ENCODE data around the gene ZCCHC18. TPM values are rescaled to one million over a fixed set of nuclear protein-coding genes. Genes with fewer than 3 reads are reported as not detected.

Gene ZCCHC18
- total and polyA plus RNA-seq, 2 donors (not counting 1 experiment from before 2014, with no cell fraction given): 16.9 to 28.2 TPM

- H2AFZ ChIP-seq (ENCODE audit: insufficient read depth, low read depth, low read length, poor library complexity, severe bottlenecking): no peak overlapping the region
- intact Hi-C loops (cut with micrococcal nuclease): loop anchor here (1.0 kb wide), 2 partner anchors 14 to 37 kb away; no protein-coding TSS in a partner anchor
- POLR2A ChIA-PET: no interaction called here
Measured at GRCh38 chrX:104098919-104099318, 13.4 kb upstream of the ZCCHC18 start.

GRCh38 chrX:104104676-104105075, 7.6 kb upstream of the ZCCHC18 start:
- DNase-seq: no peak
- intact Hi-C loops (cut with micrococcal nuclease): no loop called here
- ChIA-PET POLR2A (no interaction called here), CTCF (no interaction called here)
- H3K27me3 Mint-ChIP-seq: no peaks in the 10 kb centered on the region
- Histone ChIP-seq H3K9ac (ENCODE audit: low read length) (no peak overlapping the region), H3K36me3 (replicated peaks in 1 of 2; ENCODE audit: control extremely low read depth in 1 of 2, control insufficient read depth in 1 of 2, extremely low read depth in 1 of 2, insufficient read depth in 2 of 2, low read length in 1 of 2) (no peaks in the 10 kb centered on the region), H3K4me2 (replicated peaks; ENCODE audit: low read depth, low read length, poor library complexity, severe bottlenecking) (no peak overlapping the region), H3K4me3 (ENCODE audit: control extremely low read depth in 1 of 5, extremely low read depth in 1 of 5, insufficient read depth in 1 of 5, low read depth in 2 of 5, low read length in 4 of 5) (no peak overlapping the region), H4K20me1 (ENCODE audit: control insufficient read depth, insufficient read depth, low read length, poor library complexity, severe bottlenecking) (no peaks in the 10 kb centered on the region), H3K79me2 (ENCODE audit: control insufficient read depth, insufficient read depth, low read length) (no peaks in the 10 kb centered on the region), H3K27ac (ENCODE audit: low read length in 2 of 2) (no peak overlapping the region), H2AFZ (ENCODE audit: insufficient read depth, low read depth, low read length, poor library complexity, severe bottlenecking) (no peak overlapping the region), H3K4me1 (ENCODE audit: control insufficient read depth in 2 of 2, insufficient read depth in 2 of 2, low read length in 2 of 2) (peaks cover 0 to under 1% of the 10 kb centered on the region in 2 donors), H3K9me3 (ENCODE audit: control extremely low read depth in 1 of 3, control insufficient read depth in 2 of 3, insufficient read depth in 1 of 3, low read length in 2 of 3) (no peaks in the 10 kb centered on the region), H3K27me3 (replicated peaks in 1 of 4; ENCODE audit: control extremely low read depth in 1 of 4, control insufficient read depth in 3 of 4, insufficient read depth in 4 of 4, low read length in 3 of 4) (no peaks in the 10 kb centered on the region)
- TF ChIP-seq, protein P1, sequence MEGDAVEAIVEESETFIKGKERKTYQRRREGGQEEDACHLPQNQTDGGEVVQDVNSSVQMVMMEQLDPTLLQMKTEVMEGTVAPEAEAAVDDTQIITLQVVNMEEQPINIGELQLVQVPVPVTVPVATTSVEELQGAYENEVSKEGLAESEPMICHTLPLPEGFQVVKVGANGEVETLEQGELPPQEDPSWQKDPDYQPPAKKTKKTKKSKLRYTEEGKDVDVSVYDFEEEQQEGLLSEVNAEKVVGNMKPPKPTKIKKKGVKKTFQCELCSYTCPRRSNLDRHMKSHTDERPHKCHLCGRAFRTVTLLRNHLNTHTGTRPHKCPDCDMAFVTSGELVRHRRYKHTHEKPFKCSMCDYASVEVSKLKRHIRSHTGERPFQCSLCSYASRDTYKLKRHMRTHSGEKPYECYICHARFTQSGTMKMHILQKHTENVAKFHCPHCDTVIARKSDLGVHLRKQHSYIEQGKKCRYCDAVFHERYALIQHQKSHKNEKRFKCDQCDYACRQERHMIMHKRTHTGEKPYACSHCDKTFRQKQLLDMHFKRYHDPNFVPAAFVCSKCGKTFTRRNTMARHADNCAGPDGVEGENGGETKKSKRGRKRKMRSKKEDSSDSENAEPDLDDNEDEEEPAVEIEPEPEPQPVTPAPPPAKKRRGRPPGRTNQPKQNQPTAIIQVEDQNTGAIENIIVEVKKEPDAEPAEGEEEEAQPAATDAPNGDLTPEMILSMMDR (IDR thresholded peaks at IDR 0.05): no peak
- TF ChIP-seq EZH2 (IDR thresholded peaks at IDR 0.05; ENCODE audit: borderline replicate concordance, insufficient read depth, low read depth, low read length, poor library complexity, severe bottlenecking): no peak
- no peak overlapping the region for H3K4me3 Mint-ChIP-seq
- WGBS (ENCODE audit: insufficient coverage): 100% methylated on average over 6 of the region's 10 CpGs
- H3K27ac Mint-ChIP-seq: no peak overlapping the region
- H3K4me1 Mint-ChIP-seq: peaks cover 2% of the 10 kb centered on the region
- H3K9me3 Mint-ChIP-seq (ENCODE audit: insufficient read depth): no peaks in the 10 kb centered on the region
- no peak for ATAC-seq (ENCODE audit: low read depth)

More at GRCh38 chrX:104098919-104099318, 13.4 kb upstream of the ZCCHC18 start:
- CTCF ChIA-PET: interaction anchor here (0.8 to 2.9 kb wide), 8 partner anchors 13 to 181 kb away, joined by 3 to 33 read pairs (median 4); partner anchors contain the start of genes SLC25A53 and ZCCHC18
- Mint-ChIP-seq H3K4me1 (peaks cover 2% of the 10 kb centered on the region), H3K9me3 (ENCODE audit: insufficient read depth) (no peaks in the 10 kb centered on the region), H3K4me3 (no peak overlapping the region), H3K27me3 (peaks cover 3% of the 10 kb centered on the region), H3K27ac (no peak overlapping the region)
- DNase-seq (no peak), ATAC-seq (ENCODE audit: low read depth) (no peak)
- no peak overlapping the region for H3K27ac ChIP-seq (ENCODE audit: low read length in 2 of 2)
- no peaks in the 10 kb centered on the region for H3K4me1 ChIP-seq (ENCODE audit: control insufficient read depth in 2 of 2, insufficient read depth in 2 of 2, low read length in 2 of 2)
- H3K9me3 ChIP-seq (ENCODE audit: control extremely low read depth in 1 of 3, control insufficient read depth in 2 of 3, insufficient read depth in 1 of 3, low read length in 2 of 3): no peaks in the 10 kb centered on the region
- H3K4me3 ChIP-seq (ENCODE audit: control extremely low read depth in 1 of 5, extremely low read depth in 1 of 5, insufficient read depth in 1 of 5, low read depth in 2 of 5, low read length in 4 of 5): no peak overlapping the region
- no peaks in the 10 kb centered on the region for H3K36me3 ChIP-seq (replicated peaks in 1 of 2; ENCODE audit: control extremely low read depth in 1 of 2, control insufficient read depth in 1 of 2, extremely low read depth in 1 of 2, insufficient read depth in 2 of 2, low read length in 1 of 2)
- H3K79me2 ChIP-seq (ENCODE audit: control insufficient read depth, insufficient read depth, low read length): no peaks in the 10 kb centered on the region
- no peak overlapping the region for H3K4me2 ChIP-seq (replicated peaks; ENCODE audit: low read depth, low read length, poor library complexity, severe bottlenecking)
- H4K20me1 ChIP-seq (ENCODE audit: control insufficient read depth, insufficient read depth, low read length, poor library complexity, severe bottlenecking): no peaks in the 10 kb centered on the region
- H3K27me3 ChIP-seq (replicated peaks in 1 of 4; ENCODE audit: control extremely low read depth in 1 of 4, control insufficient read depth in 3 of 4, insufficient read depth in 4 of 4, low read length in 3 of 4): no peaks in the 10 kb centered on the region
- no peak overlapping the region for H3K9ac ChIP-seq (ENCODE audit: low read length)
- TF ChIP-seq EZH2 (IDR thresholded peaks at IDR 0.05; ENCODE audit: borderline replicate concordance, insufficient read depth, low read depth, low read length, poor library complexity, severe bottlenecking): no peak
- TF ChIP-seq, protein P1 (IDR thresholded peaks at IDR 0.05): no peak
